ENCODE measurements around the gene ADAMTS8.

DNA sequence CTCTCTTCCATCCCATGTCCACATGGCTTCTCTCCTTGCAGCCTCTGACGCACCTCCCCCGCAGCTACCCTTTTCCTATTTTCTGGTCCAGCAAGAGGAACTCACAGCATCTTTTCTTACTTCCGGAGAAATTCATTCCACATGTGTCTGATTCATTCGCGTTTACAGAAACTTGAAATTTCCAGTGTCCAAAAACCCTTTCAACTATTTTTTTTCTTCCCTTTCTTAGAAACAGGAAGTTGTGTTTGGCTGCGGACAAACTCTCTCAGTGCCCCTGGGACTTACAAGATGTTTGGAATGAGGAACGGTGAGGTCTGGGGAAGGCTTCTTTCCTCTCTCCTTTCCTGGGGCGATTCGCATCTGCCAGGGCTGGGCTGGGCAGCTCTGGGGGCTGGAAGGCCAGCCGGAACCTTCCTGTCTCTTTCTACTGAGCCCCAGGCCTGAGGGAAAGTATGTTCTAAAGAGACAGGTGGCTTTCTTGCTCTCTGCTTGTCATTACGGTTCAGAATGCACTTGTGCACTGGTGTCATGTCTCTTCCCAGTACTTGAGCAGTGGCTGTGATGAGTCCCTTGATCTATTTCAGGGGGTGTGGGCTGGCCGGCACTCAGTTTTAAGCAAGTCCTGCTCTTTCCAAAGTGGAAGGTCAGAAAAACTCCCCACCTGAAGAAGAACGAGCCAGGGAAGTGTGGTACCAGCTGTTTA lies 27.5 kb downstream of the ADAMTS8 start:
- TF ChIP-seq, protein P1, sequence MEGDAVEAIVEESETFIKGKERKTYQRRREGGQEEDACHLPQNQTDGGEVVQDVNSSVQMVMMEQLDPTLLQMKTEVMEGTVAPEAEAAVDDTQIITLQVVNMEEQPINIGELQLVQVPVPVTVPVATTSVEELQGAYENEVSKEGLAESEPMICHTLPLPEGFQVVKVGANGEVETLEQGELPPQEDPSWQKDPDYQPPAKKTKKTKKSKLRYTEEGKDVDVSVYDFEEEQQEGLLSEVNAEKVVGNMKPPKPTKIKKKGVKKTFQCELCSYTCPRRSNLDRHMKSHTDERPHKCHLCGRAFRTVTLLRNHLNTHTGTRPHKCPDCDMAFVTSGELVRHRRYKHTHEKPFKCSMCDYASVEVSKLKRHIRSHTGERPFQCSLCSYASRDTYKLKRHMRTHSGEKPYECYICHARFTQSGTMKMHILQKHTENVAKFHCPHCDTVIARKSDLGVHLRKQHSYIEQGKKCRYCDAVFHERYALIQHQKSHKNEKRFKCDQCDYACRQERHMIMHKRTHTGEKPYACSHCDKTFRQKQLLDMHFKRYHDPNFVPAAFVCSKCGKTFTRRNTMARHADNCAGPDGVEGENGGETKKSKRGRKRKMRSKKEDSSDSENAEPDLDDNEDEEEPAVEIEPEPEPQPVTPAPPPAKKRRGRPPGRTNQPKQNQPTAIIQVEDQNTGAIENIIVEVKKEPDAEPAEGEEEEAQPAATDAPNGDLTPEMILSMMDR (IDR thresholded peaks at IDR 0.05 in 2 of 3, conservative IDR thresholded peaks at IDR 0.05 in 1 of 3; ENCODE audit: borderline replicate concordance in 1 of 3, insufficient read depth in 1 of 3, low read depth in 2 of 3, low read length in 2 of 3), result no peak
- no peak for TF ChIP-seq EZH2phosphoT487 (IDR thresholded peaks at IDR 0.05; ENCODE audit: borderline replicate concordance)

All from HCT116 (cell line).